Left lobe of liver (tissue), 2 donors: Measurements from ENCODE around the gene WNK1. TPM values are rescaled to one million over a fixed set of nuclear protein-coding genes. Genes with fewer than 3 reads are reported as not detected.

ENCODE experiments used
- ATAC-seq: fragments of 200-7000 bp; cut with Tn5 transposase; one replicate; pipeline ENCODE4 v1.9.1; 2020; ENCODE audit warnings: mild to moderate bottlenecking, moderate library complexity
- DNase-seq: peaks from one replicate; pipeline ENCODE4 v3.0.0-alpha.2; 2020; ENCODE audit warnings: low spot score
- total RNA-seq: library from RNA; stranded (reverse); gene quantifications from one replicate; pipeline ENCODE4 v1.2.1, GENCODE V29; 2021
- donor health status: DM: no; HTN: no; CAD: no; lungs with moderate emphysema.
- donor health status: DM: no; HTN: yes; CAD: no.

WNK1 gene
- total RNA-seq, 1 donor from 2014 or later, result 79.9 TPM

- DNase-seq, result no peak
- ATAC-seq, result no peak
Observed at GRCh38 chr12:938810-939209, 186.4 kb downstream of the WNK1 start.

- ATAC-seq (no peak), DNase-seq (no peak)
Observed at GRCh38 chr12:943051-943450, 190.7 kb downstream of the WNK1 start.

GRCh38 chr12:944211-944610, 191.8 kb downstream of the WNK1 start:
- ATAC-seq, result no peak
- no peak for DNase-seq

DNA sequence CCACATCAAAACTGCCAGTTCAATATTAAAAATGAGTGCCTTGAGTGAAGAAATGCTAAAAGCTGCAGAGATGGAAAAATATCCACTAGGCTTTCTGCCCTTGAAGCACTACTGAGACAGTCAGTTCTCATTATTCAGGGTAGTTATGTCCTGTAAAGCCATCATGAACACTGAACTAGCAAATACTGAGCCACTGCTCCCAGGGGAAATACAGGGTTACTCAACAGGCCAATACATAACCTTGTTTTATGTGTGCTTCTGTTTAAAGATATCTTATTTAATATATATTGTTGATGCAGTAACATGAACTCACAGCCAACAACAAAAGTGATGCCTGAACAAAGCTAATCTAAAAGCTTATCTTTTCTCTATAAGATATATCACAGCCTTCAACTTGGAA, 193.8 kb downstream of the WNK1 start:
- ATAC-seq (no peak), DNase-seq (no peak)

- DNase-seq, result no peak
- ATAC-seq, result no peak
Observed at GRCh38 chr12:946631-947030, 194.3 kb downstream of the WNK1 start.

DNA sequence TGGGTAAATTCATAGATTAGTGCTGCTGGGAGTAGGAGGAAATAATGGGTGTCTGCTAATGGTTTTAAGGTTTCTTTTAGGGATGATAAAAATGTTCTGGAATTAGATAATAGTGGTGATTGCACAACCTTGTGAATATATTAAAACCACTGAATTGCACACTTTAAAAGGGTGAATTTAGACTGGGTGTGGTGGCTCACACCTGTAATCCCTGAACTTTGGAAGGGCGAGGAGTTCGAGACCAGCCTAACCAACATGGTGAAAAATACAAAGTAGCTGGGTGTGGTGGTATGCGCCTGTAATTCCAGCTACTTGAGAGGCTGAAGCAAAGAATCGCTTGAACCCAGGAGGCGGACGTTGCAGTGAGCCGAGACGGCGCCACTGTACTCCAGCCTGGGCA, 195.9 kb downstream of the WNK1 start:
- DNase-seq (no peak), ATAC-seq (no peak)

- DNase-seq, result peak; percentile 97
- peak; percentile 93 for ATAC-seq
Observed at GRCh38 chr12:949453-950191, 197.2 kb downstream of the WNK1 start, which contains the start of gene RAD52. RAD52 (minus strand) TSS chr12:949694; CDS start chr12:933058, 16,636 bp downstream.

DNA sequence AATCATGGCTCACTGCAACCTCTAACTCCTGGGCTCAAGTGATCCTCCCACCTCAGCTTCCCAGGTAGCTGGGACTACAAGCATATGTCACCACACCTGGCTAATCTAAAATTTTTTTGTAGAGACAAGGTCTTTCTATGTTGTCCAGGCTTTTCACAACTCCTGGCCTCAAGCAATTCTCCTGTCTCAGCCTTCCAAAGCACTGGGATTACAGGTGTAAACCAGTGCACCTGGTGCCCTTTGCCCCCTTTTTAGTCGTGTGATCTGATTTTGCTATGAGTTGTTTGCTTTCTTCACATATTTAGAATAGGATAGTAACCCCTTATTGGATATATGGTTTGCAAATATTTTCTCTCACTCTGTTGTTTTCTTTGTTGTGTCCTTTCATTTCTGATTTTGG, 198.8 kb downstream of the WNK1 start:
- ATAC-seq (no peak), DNase-seq (no peak)

DNA sequence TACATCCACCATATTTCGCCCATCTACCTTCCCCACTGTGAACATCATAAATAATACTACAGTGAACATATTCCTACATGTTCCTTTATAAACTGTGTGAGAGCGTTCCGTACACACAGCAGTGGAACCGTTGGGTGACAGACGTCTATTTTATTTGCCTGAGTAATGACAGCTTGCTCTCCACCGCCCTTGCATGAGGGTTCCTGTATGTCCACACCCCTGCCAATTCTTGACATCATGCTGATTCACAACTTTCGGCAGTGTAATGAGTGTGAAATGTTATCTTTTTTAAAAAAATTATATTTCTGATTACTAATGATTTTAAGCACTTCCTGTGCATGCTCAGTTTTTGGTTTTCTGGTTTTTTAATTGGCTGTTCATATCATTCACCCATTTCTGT, 201.4 kb downstream of the WNK1 start:
- no peak for ATAC-seq
- no peak for DNase-seq

DNA sequence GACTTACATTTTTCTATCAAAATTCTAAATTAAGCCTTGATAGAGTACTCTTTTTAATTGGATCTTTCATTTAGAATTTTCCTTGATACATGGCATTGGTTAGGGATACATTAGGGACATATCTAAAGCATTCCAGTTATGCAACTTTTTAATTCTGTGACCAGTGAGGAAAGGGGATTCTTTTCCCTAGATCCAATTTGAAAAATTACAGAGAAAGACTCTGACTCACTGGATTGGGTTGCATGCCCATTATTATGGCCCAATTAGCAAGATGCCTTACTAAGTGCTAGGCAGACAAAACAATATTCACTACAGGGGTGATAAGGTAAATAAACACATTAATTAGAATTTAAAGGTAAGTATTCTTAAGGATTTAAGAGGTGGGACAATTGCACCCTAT, 202.4 kb downstream of the WNK1 start:
- ATAC-seq, result no peak

DNA sequence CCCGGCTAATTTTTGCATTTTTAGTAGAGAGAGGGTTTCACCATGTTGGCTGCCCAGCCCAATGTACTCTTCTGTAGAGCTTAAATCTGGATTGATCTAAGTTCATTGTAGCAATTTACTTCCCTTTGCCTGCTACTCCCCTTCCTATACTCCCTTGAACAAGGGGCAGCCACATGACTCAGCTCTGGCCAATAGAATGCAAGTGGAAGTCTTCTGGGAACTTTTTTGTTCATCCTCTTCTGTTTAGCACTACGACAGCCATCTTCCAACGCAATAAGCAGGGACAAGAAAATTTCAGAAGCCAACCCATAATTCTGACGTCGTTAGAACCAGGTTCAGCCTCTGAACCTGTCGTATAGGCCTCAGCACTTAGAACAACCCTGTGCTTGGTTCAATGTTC, 203.6 kb downstream of the WNK1 start:
- ATAC-seq, result no peak

More for the DNA sequence above, 202.4 kb downstream of the WNK1 start:
- no peak for DNase-seq

GRCh38 chr12:958588-959123, 206.3 kb downstream of the WNK1 start:
- DNase-seq (no peak), ATAC-seq (no peak)

More for the DNA sequence above, 203.6 kb downstream of the WNK1 start:
- DNase-seq, result no peak

Other genes starting within 250 kb of the WNK1 start
- gene NINJ2, start 89.1 kb upstream of the WNK1 start, total RNA-seq, result 16.1 TPM
- 9.2 TPM for gene RAD52, start 197.1 kb downstream of the WNK1 start, total RNA-seq
- 27.8 TPM for gene ERC1, start 238.6 kb downstream of the WNK1 start, total RNA-seq